IMR-90 (cell line): ENCODE data around the gene TRAPPC14. TPM values are rescaled to one million over a fixed set of nuclear protein-coding genes. Genes with fewer than 3 reads are reported as not detected.

Experiments used
- ATAC-seq: fragments of 200-7000 bp; cut with Tn5 transposase; 2 replicates; pipeline ENCODE4 v1.9.1; 2020; ENCODE audit warnings: low read depth, mild to moderate bottlenecking, moderate library complexity
- BruUV-seq: library from RNA; stranded (reverse); fragments of 400-500 nt; replicated peaks from 2 replicates; lab custom pipeline; 2021; lab: Mats Ljungman, UMichigan
- CTCF ChIA-PET: fragments of 300-600 bp; formaldehyde crosslinking; extraction: SDS; loops from one replicate; lab custom pipeline; 2021; ENCODE audit warnings: antibody characterized with exemption; lab: Yijun Ruan, JAX
- POLR2A ChIA-PET: fragments of 300-600 bp; sonication (Branson Sonifier 250); formaldehyde crosslinking; loops from one replicate; lab custom pipeline; 2022; ENCODE audit warnings: antibody characterized with exemption; ENCODE audit not compliant: unreplicated experiment; lab: Charles Lee
- DNase-seq: peaks from one replicate; pipeline ENCODE4 v3.0.0; 2013
- H2AFZ ChIP-seq: replicated peaks from 2 replicates; pipeline ENCODE3; 2013; ENCODE audit warnings: low read length, mild to moderate bottlenecking; ENCODE audit not compliant: poor library complexity
- H2AK5ac ChIP-seq: 2 replicates; pipeline ENCODE4 v1.6.1; 2013; ENCODE audit warnings: low read depth, low read length, inconsistent platforms
- H2AK9ac ChIP-seq: replicated peaks from 2 replicates; pipeline ENCODE3; 2013; ENCODE audit warnings: mild to moderate bottlenecking, low read depth, low read length, moderate library complexity; ENCODE audit not compliant: poor library complexity
- H2BK120ac ChIP-seq: 2 replicates; pipeline ENCODE4 v1.6.1; 2013; ENCODE audit warnings: low read depth, low read length, inconsistent platforms
- H2BK15ac ChIP-seq: 3 replicates; pipeline ENCODE4 v1.6.1; 2013; ENCODE audit warnings: low read depth, low read length, inconsistent platforms
- H2BK20ac ChIP-seq: 2 replicates; pipeline ENCODE4 v1.6.1; 2013; ENCODE audit warnings: low read depth, mild to moderate bottlenecking, inconsistent platforms, low read length, moderate library complexity
- H2BK5ac ChIP-seq: 2 replicates; pipeline ENCODE4 v1.6.1; 2013; ENCODE audit warnings: mild to moderate bottlenecking, low read depth, low read length, inconsistent platforms; ENCODE audit not compliant: poor library complexity, severe bottlenecking
- H3K14ac ChIP-seq: replicated peaks from 2 replicates; pipeline ENCODE4 v1.6.1; 2013; ENCODE audit warnings: low read depth, low read length, inconsistent platforms
- H3K18ac ChIP-seq: 2 replicates; pipeline ENCODE4 v1.6.1; 2013; ENCODE audit warnings: low read depth, low read length, control low read depth
- H3K23ac ChIP-seq: 2 replicates; pipeline ENCODE4 v1.6.1; 2013; ENCODE audit warnings: low read depth, low read length, inconsistent platforms
- H3K27ac ChIP-seq: 2 replicates; pipeline ENCODE4 v1.5.1; 2013; ENCODE audit warnings: mild to moderate bottlenecking, control low read depth, low read length; ENCODE audit not compliant: insufficient read depth
- H3K27me3 ChIP-seq: 2 replicates; pipeline ENCODE4 v1.6.1; 2013; ENCODE audit warnings: low read length; ENCODE audit not compliant: control insufficient read depth, insufficient read depth
- H3K36me3 ChIP-seq: 2 replicates; pipeline ENCODE4 v1.6.1; 2013; ENCODE audit warnings: low read length, mixed read lengths; ENCODE audit not compliant: control insufficient read depth, insufficient read depth
- H3K4ac ChIP-seq: 2 replicates; pipeline ENCODE4 v1.6.1; 2013; ENCODE audit warnings: low read depth, low read length, inconsistent platforms
- H3K4me1 ChIP-seq: 2 replicates; pipeline ENCODE4 v1.6.1; 2013; ENCODE audit warnings: low read length, mixed read lengths; ENCODE audit not compliant: control insufficient read depth, insufficient read depth
- H3K4me2 ChIP-seq: 2 replicates; pipeline ENCODE4 v1.6.1; 2013; ENCODE audit warnings: low read depth, mild to moderate bottlenecking, control low read depth, low read length, moderate library complexity
- H3K4me3 ChIP-seq: 2 replicates; pipeline ENCODE4 v1.5.1; 2013; ENCODE audit warnings: low read depth, mild to moderate bottlenecking, control low read depth, low read length, moderate library complexity; ENCODE audit not compliant: insufficient read depth
- H3K56ac ChIP-seq: 2 replicates; pipeline ENCODE4 v1.6.1; 2013; ENCODE audit warnings: low read length, inconsistent platforms; ENCODE audit not compliant: insufficient read depth; ENCODE audit errors: extremely low read depth
- H3K79me1 ChIP-seq, 2 experiments: 2 replicates each; pipeline ENCODE4 v1.6.1; 2013; ENCODE audit warnings: low read length in 2 of 2, inconsistent platforms in 1 of 2, low read depth in 1 of 2
- H3K9ac ChIP-seq: 2 replicates; pipeline ENCODE4 v1.6.1; 2013; ENCODE audit warnings: low read depth, low read length, control low read depth
- H3K9me1 ChIP-seq: 2 replicates; pipeline ENCODE4 v1.6.1; 2013; ENCODE audit warnings: low read length, inconsistent platforms; ENCODE audit not compliant: insufficient read depth
- H3K9me3 ChIP-seq: 2 replicates; pipeline ENCODE4 v1.6.1; 2013; ENCODE audit warnings: low read length; ENCODE audit not compliant: control insufficient read depth, insufficient read depth
- H4K20me1 ChIP-seq: 2 replicates; pipeline ENCODE4 v1.6.1; 2013; ENCODE audit warnings: low read length, inconsistent platforms; ENCODE audit not compliant: insufficient read depth
- H4K5ac ChIP-seq: 2 replicates; pipeline ENCODE4 v1.6.1; 2013; ENCODE audit warnings: mild to moderate bottlenecking, low read depth, low read length, control low read depth
- H4K8ac ChIP-seq, 2 experiments: 2 replicates each; pipeline ENCODE4 v1.6.1; 2013; ENCODE audit warnings: low read depth in 2 of 2, low read length in 2 of 2, control low read depth in 1 of 2, inconsistent platforms in 1 of 2
- H4K91ac ChIP-seq: 2 replicates; pipeline ENCODE4 v1.6.1; 2013; ENCODE audit warnings: low read depth, low read length, inconsistent platforms; ENCODE audit not compliant: insufficient read depth
- BHLHE40 ChIP-seq: fragments of 150-350 bp; IDR thresholded peaks from 2 replicates; pipeline ENCODE4 v1.6.1; 2016; ENCODE audit warnings: mild to moderate bottlenecking, low read depth, low read length
- CEBPB ChIP-seq: IDR thresholded peaks from 2 replicates; pipeline ENCODE4 v1.6.1; 2012; ENCODE audit warnings: low read depth, low read length, improper control_type of control experiment
- CHD1 ChIP-seq: IDR thresholded peaks from 2 replicates; pipeline ENCODE4 v1.6.1; 2012; ENCODE audit warnings: low read depth, low read length, improper control_type of control experiment
- FOS ChIP-seq: fragments of 150-350 bp; IDR thresholded peaks from 2 replicates; pipeline ENCODE4 v1.6.1; 2016; ENCODE audit warnings: low read depth, low read length
- MAFK ChIP-seq: IDR thresholded peaks from 2 replicates; pipeline ENCODE4 v1.6.1; 2012; ENCODE audit warnings: low read depth, low read length, improper control_type of control experiment
- MAZ ChIP-seq: IDR thresholded peaks from 2 replicates; pipeline ENCODE4 v1.6.1; 2012; ENCODE audit warnings: low read depth, mild to moderate bottlenecking, low read length, improper control_type of control experiment, moderate library complexity, borderline replicate concordance
- MXI1 ChIP-seq: IDR thresholded peaks from 2 replicates; pipeline ENCODE4 v1.6.1; 2012; ENCODE audit warnings: low read depth, mild to moderate bottlenecking, low read length, moderate library complexity, borderline replicate concordance
- NFE2L2 ChIP-seq: fragments of 150-350 bp; IDR thresholded peaks from 2 replicates; pipeline ENCODE4 v1.6.1; 2016; ENCODE audit warnings: low read depth, mild to moderate bottlenecking, low read length
- POLR2A ChIP-seq: IDR thresholded peaks from 2 replicates; pipeline ENCODE4 v1.6.1; 2012; ENCODE audit warnings: mild to moderate bottlenecking, low read depth, low read length
- RAD21 ChIP-seq: IDR thresholded peaks from 2 replicates; pipeline ENCODE4 v1.6.1; 2012; ENCODE audit warnings: low read length, improper control_type of control experiment
- RCOR1 ChIP-seq: IDR thresholded peaks from 2 replicates; pipeline ENCODE4 v1.6.1; 2012; ENCODE audit warnings: mild to moderate bottlenecking, low read length, improper control_type of control experiment; ENCODE audit not compliant: insufficient replicate concordance
- USF2 ChIP-seq: fragments of 150-350 bp; IDR thresholded peaks from 2 replicates; pipeline ENCODE4 v1.6.1; 2017; ENCODE audit warnings: mild to moderate bottlenecking, antibody characterized with exemption, low read length, low read depth
- WGBS, 2 experiments: methylation state at CpG; one replicate each; pipeline versions ENCODE4 v1.1.5 to v1.1.7; 2013; ENCODE audit warnings: missing lambda C conversion rate in 2 of 2; ENCODE audit not compliant: insufficient read length in 1 of 2; ENCODE audit errors: extremely low coverage in 2 of 2; 5-methylcytosine and 5-hydroxymethylcytosine counted together
- dilution Hi-C: fragments of 300-500 bp; cut with HindIII; formaldehyde crosslinking; loops from one replicate; pipeline ENCODE4 v1.14.3; 2018; ENCODE audit warnings: low sequenced_read_pairs; ENCODE audit not compliant: unreplicated experiment
- in situ Hi-C: fragments of 300-500 bp; cut with MboI; formaldehyde crosslinking; loops from 3 replicates; pipeline ENCODE4 v1.14.3; 2019; ENCODE audit warnings: low sequenced_read_pairs, inconsistent platforms, mixed read lengths
- intact Hi-C: fragments of 100-400 bp; cut with micrococcal nuclease; formaldehyde crosslinking; loops from 2 replicates; pipeline ENCODE4 v1.10.0; 2022
- polyA plus RNA-seq, 3 experiments: library from polyadenylated mRNA; depleted of rRNA; stranded (reverse); fragments of >200 nt; gene quantifications; 2 replicates each; pipeline ENCODE4 v1.2.3, GENCODE V29; 2012; ENCODE audit warnings: low replicate concordance in 1 of 3
- total RNA-seq: library from RNA; depleted of rRNA; stranded (reverse); fragments of >200 nt; gene quantifications from 2 replicates; pipeline ENCODE4 v1.2.3, GENCODE V29; 2012
- TF ChIP-seq, protein P1 (sequence below): conservative IDR thresholded peaks from 2 replicates; pipeline ENCODE4 v1.5.1; 2012; ENCODE audit warnings: mild to moderate bottlenecking, low read depth, low read length, improper control_type of control experiment
- TF ChIP-seq, protein P2 (sequence below): fragments of 150-350 bp; IDR thresholded peaks from 2 replicates; pipeline ENCODE4 v1.6.1; 2016; ENCODE audit warnings: low read depth, mild to moderate bottlenecking, low read length, moderate library complexity, borderline replicate concordance

TRAPPC14 gene
- total and polyA plus RNA-seq, 2 of the 4 experiments (the other 2 are of a cell fraction): 4.5 to 15.9 TPM

DNA sequence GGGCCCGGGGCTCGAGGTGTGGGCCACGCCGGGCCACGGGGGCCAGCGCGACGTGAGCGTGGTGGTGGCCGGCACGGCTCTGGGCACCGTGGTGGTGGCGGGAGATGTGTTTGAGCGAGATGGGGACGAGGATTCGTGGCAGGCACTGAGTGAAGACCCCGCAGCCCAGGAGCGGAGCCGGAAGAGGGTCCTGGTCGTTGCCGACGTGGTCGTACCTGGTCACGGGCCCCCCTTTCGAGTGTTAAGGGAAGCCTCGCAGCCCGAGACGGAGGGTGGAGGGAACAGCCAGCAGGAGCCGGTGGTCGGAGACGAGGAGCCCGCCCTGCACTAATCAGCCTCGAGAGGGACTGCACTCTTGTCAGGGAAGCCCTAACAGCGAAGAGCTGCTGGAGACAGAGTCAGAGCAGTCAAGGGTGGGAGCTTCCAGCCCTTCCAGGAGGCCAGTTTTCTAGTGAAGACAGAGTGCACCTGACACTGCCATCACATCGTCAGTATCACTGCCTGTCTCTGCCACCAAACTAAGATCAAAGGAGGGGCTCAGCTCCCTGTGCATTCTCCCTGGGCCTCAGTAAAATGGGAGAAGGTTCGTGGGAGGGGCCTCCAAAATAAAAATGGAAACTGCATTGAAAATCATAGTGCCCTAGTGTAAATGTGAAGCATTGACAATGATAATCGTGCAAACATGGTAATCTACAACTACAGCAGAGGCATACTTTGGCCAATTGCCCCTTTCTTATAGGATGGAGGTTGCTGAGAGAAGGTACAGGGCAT lies 30.5 kb downstream of the TRAPPC14 start:
- Histone ChIP-seq H2BK5ac (peak overlapping the region; percentile 92), H3K4me3 (peak overlapping the region; percentile 68), H2BK20ac (no peak overlapping the region), H2AK5ac (peak overlapping the region; percentile 86), H3K9me3 (no peaks in the 10 kb centered on the region), H2BK15ac (peak overlapping the region; percentile 1; the same call in 1 of the 3 replicates), H4K91ac (peak overlapping the region; percentile 78), H3K23ac (peak overlapping the region; percentile 94), H3K36me3 (peaks cover 4% of the 10 kb centered on the region; the same call in 1 of the 2 replicates), H3K18ac (peak overlapping the region; percentile 13; the same call in 1 of the 2 replicates), H3K14ac (peak overlapping the region; percentile 82), H3K9me1 (peaks cover 4% of the 10 kb centered on the region; the same call in 1 of the 2 replicates), H4K20me1 (no peaks in the 10 kb centered on the region), H3K27ac (peak overlapping the region; percentile 94), H2AK9ac (peak overlapping the region; percentile 96), H3K4ac (peak overlapping the region; percentile 93), H3K9ac (peak overlapping the region; percentile 97), H3K56ac (peak overlapping the region; percentile 17; the same call in 1 of the 2 replicates), H2AFZ (peak overlapping the region; percentile 92), H3K4me1 (peaks cover 2% of the 10 kb centered on the region; the same call in 1 of the 2 replicates), H2BK120ac (peak overlapping the region; percentile 4; the same call in 1 of the 2 replicates), H3K4me2 (peak overlapping the region; percentile 88), H3K27me3 (no peaks in the 10 kb centered on the region), H4K8ac (peak overlapping the region; percentile 92 to 94), H3K79me1 (peaks cover 12 to 43% of the 10 kb centered on the region in 2 experiments; a peak in 3 of 4 replicates), H4K5ac (peak overlapping the region; percentile 75)
- dilution Hi-C loops: no loop called here
- WGBS, 2 experiments: 4% methylated on average over 25 of the region's 37 CpGs; no CpG with 5 or more reads in 1 of the 2 experiments
- BruUV-seq: no TSS peak
- CTCF ChIA-PET: interaction anchor here (0.6 kb wide), 1 partner anchor 138 kb away, joined by 3 read pairs; no protein-coding TSS in a partner anchor
- DNase-seq (no peak), ATAC-seq (peak; percentile 10)
- intact Hi-C loops: no loop called here
- POLR2A ChIA-PET: no interaction called here
- in situ Hi-C loops: no loop called here
- TF ChIP-seq RAD21 (no peak), POLR2A (no peak), NFE2L2 (no peak), CEBPB (no peak), MXI1 (no peak), MAFK (no peak), USF2 (no peak), BHLHE40 (no peak), MAZ (no peak), FOS (no peak), RCOR1 (no peak), CHD1 (no peak)
- TF ChIP-seq, protein P1, sequence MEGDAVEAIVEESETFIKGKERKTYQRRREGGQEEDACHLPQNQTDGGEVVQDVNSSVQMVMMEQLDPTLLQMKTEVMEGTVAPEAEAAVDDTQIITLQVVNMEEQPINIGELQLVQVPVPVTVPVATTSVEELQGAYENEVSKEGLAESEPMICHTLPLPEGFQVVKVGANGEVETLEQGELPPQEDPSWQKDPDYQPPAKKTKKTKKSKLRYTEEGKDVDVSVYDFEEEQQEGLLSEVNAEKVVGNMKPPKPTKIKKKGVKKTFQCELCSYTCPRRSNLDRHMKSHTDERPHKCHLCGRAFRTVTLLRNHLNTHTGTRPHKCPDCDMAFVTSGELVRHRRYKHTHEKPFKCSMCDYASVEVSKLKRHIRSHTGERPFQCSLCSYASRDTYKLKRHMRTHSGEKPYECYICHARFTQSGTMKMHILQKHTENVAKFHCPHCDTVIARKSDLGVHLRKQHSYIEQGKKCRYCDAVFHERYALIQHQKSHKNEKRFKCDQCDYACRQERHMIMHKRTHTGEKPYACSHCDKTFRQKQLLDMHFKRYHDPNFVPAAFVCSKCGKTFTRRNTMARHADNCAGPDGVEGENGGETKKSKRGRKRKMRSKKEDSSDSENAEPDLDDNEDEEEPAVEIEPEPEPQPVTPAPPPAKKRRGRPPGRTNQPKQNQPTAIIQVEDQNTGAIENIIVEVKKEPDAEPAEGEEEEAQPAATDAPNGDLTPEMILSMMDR: no peak
- TF ChIP-seq, protein P2, sequence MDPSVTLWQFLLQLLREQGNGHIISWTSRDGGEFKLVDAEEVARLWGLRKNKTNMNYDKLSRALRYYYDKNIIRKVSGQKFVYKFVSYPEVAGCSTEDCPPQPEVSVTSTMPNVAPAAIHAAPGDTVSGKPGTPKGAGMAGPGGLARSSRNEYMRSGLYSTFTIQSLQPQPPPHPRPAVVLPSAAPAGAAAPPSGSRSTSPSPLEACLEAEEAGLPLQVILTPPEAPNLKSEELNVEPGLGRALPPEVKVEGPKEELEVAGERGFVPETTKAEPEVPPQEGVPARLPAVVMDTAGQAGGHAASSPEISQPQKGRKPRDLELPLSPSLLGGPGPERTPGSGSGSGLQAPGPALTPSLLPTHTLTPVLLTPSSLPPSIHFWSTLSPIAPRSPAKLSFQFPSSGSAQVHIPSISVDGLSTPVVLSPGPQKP: no peak
